AG08396 (cell line): Measurements from ENCODE around the gene NLRP7.

ENCODE experiments used
- DNase-seq: peaks from one replicate; pipeline ENCODE4 v3.0.0; 2012; ENCODE audit warnings: low spot score, mixed read lengths

NLRP7 gene

DNA sequence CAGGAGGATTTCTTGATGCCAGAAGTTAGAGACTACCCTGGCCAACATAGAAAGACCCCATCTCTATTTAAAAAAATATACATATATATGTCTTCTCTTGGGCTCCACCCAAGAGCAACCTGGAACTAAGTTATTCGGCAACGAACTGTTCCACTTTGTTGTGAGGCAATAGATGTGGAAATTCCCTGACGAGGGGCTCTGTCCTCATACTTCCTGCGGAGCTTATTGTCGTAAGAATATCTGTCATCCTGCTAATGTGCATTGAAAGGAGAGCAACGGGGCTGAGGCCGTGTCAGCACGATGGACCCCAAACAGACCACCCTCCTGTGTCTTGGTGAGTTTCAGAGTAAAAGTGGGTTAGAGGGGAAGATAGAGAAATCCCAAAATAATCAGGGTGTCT is 73.3 kb downstream of the NLRP7 start, which contains the start of gene FCAR:
FCAR (plus strand) TSS at position 246 of the 400 bp plus-strand sequence; CDS start at position 301, 55 bp downstream.
- DNase-seq, result no peak
